Activated CD8-positive, alpha-beta T cell treated with anti-CD3 and anti-CD28 coated beads, Interleukin-2, amount 10 ng/mL, durations not matched to agents 7 days and 5 days (primary cell): ENCODE results near the gene PPP6R2. TPM values are rescaled to one million over a fixed set of nuclear protein-coding genes. Genes with fewer than 3 reads are reported as not detected.

Experiments
- ATAC-seq: fragments of 150-1000 bp; cut with Tn5 transposase; one replicate; pipeline ENCODE4 v1.10.0; 2021; ENCODE audit warnings: moderate library complexity
- CTCF ChIA-PET: fragments of 350-600 bp; sonication (Branson Sonifier 250); formaldehyde crosslinking; loops from one replicate; lab custom pipeline; 2021; ENCODE audit warnings: antibody characterized with exemption; lab: Charles Lee
- POLR2A ChIA-PET: fragments of 350-600 bp; sonication (Branson Sonifier 250); formaldehyde crosslinking; loops from one replicate; lab custom pipeline; 2021; ENCODE audit warnings: antibody characterized with exemption; lab: Charles Lee
- DNase-seq: peaks from one replicate; pipeline ENCODE4 v3.0.0-alpha.2; 2020
- H3K27ac Mint-ChIP-seq: one replicate; pipeline ENCODE4 v1.8.0; 2021; ENCODE audit warnings: mild to moderate bottlenecking, mixed read lengths
- H3K27me3 Mint-ChIP-seq: one replicate; pipeline ENCODE4 v1.8.0; 2021; ENCODE audit warnings: low read depth, mixed read lengths
- H3K36me3 Mint-ChIP-seq: one replicate; pipeline ENCODE4 v1.8.0; 2021; ENCODE audit warnings: low read depth, mixed read lengths
- H3K4me1 Mint-ChIP-seq: one replicate; pipeline ENCODE4 v1.8.0; 2021; ENCODE audit warnings: low read depth, mixed read lengths
- H3K4me3 Mint-ChIP-seq: one replicate; pipeline ENCODE4 v1.8.0; 2021; ENCODE audit warnings: mild to moderate bottlenecking, mixed read lengths
- H3K9me3 Mint-ChIP-seq: one replicate; pipeline ENCODE4 v1.8.0; 2022; ENCODE audit warnings: mixed read lengths; ENCODE audit not compliant: insufficient read depth
- total RNA-seq, 2 experiments: library from RNA; stranded (reverse); gene quantifications; one replicate each; pipeline ENCODE4 v1.2.3, GENCODE V29; 2021

The PPP6R2 gene
- total RNA-seq, result 10 to 100 TPM; 62.1 to 64.9 TPM

DNA sequence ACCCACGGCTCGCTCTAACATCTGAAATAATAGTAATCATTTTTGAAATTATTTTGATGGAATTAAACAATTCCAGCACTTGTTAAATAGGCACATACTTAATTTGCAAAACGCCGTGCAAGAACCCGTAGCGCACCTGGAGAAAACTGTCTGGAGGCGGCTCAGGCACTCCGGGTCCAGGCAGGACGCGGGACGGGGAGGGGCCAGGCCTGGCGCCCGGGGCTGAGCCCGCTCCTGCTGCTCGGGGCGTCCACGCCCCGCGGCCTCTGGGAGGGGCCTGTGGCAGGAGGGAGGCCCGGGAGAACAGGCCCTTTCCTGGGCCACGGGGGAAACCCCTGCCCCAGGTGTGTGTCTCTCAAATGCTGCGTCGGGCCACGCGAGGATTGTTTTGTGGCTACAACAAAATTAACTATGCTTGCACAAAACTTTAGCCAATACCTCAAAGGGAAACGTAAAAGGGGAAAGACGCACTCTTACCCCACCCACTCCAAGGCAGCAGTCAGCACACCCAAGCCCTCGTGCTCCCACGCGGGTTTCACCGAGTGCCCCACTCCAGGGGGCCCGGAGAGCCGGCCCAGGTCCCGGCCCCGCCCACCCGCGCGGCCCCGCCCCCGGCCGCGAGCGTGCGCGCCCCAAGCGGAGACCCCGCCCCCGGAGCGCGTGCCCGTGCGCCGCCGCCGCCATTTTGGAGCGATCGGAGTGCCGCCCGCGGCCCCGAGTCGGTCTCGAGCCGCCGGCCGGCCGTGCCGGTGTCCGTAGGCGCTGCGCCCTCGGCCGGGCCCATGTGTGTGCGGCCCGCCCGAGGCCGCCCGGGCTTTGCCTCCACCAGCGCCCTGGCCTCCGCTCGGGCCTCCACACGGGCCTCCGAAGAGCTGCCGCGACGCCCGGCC lies at the start of gene PPP6R2:
Gene PPP6R2, plus strand, starts transcription at position 677 of the 890 bp plus-strand sequence. CDS start 50,582 bp downstream, outside the sequence.
- POLR2A ChIA-PET, result interaction anchor here (0.6 to 1.5 kb wide), 8 partner anchors 18 to 235 kb away, joined by 3 to 6 read pairs (median 5); partner anchors contain the start of gene TUBGCP6
- DNase-seq, result peak; percentile 86
- Mint-ChIP-seq H3K4me1 (peaks cover 16% of the 10 kb centered on the region), H3K36me3 (no peaks in the 10 kb centered on the region), H3K27me3 (no peaks in the 10 kb centered on the region), H3K9me3 (no peaks in the 10 kb centered on the region), H3K27ac (peak within 1 kb of the TSS; percentile 89), H3K4me3 (peak within 1 kb of the TSS; percentile 80)
- ATAC-seq, result peak; percentile 79
- CTCF ChIA-PET, result interaction anchor here (1.0 to 2.7 kb wide), 21 partner anchors 9 to 278 kb away, joined by 3 to 35 read pairs (median 8); partner anchors contain the start of genes DENND6B, HDAC10 and SCO2

DNA sequence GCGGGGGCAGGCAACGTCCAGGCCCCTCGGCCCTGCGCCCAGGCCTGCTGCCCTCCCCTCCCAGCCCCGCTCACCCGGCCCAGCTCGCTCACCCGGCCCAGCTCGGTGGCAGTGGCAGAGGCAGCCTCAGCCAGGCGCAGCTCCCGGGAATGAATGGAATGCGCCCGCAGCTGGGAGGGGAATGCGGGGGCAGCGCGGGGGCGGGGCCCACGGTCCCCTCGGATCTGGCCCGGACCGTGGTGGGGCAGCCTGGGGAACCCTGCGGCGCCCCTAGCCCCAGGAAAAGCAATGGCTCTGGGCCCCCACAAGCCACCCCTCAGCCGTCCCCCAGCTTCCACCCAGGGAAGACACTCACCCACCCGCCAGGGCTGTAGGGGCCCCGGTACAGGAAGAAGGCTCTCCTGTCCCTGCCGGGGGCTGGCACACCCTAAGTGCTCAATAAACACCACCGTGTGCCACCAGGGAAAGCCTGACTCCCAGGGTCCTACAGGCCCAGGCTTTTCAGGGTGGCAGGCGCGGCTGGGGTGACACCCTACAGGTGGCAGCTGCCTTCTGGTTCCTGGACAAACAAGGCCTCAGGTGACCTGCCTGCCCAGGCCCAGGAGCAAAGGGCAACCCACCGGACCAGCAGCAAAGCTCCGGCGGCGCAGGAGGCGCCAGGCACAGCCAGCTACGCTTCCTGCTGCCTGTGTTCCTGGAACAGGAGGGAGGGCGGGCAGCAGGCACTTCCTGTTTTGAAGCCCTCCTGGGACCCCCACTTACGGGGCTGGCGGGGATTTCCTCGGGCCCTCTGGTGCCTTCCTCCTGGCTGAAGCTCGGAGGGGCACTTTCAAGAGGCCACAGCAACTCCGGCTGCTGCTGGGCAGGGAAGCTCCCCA lies 49.4 kb upstream of the PPP6R2 start:
- peaks cover 25% of the 10 kb centered on the region for H3K4me1 Mint-ChIP-seq
- CTCF ChIA-PET, result interaction anchor here (0.6 to 2.8 kb wide), 10 partner anchors 10 to 329 kb away, joined by 3 to 19 read pairs (median 4); partner anchors contain the start of gene DENND6B
- DNase-seq (peak; percentile 42), ATAC-seq (peak; percentile 54)
- POLR2A ChIA-PET, result interaction anchor here (0.5 to 2.8 kb wide), 9 partner anchors 10 to 331 kb away, joined by 3 to 23 read pairs (median 4); partner anchors contain the start of gene PLXNB2
- no peaks in the 10 kb centered on the region for H3K9me3 Mint-ChIP-seq
- peaks cover 3% of the 10 kb centered on the region for H3K36me3 Mint-ChIP-seq
- H3K4me3 Mint-ChIP-seq, result peak overlapping the region; percentile 66
- H3K27ac Mint-ChIP-seq, result peak overlapping the region; percentile 81
- no peaks in the 10 kb centered on the region for H3K27me3 Mint-ChIP-seq

GRCh38 chr22:50294319-50294656 lies 48.8 kb upstream of the PPP6R2 start:
- DNase-seq, result no peak
- H3K9me3 Mint-ChIP-seq, result no peaks in the 10 kb centered on the region
- H3K4me3 Mint-ChIP-seq, result peak overlapping the region; percentile 66
- peaks cover 25% of the 10 kb centered on the region for H3K4me1 Mint-ChIP-seq
- ChIA-PET CTCF (interaction anchor here (1.1 to 2.8 kb wide), 8 partner anchors 11 to 329 kb away, joined by 3 to 19 read pairs (median 5); partner anchors contain the start of gene DENND6B), POLR2A (interaction anchor here (0.9 to 2.8 kb wide), 7 partner anchors 9 to 327 kb away, joined by 3 to 23 read pairs (median 6); partner anchors contain the start of gene PLXNB2)
- H3K27ac Mint-ChIP-seq, result peak overlapping the region; percentile 81
- no peaks in the 10 kb centered on the region for H3K27me3 Mint-ChIP-seq
- peaks cover 3% of the 10 kb centered on the region for H3K36me3 Mint-ChIP-seq
- no peak for ATAC-seq

- CTCF ChIA-PET, result interaction anchor here (1.1 kb wide), 1 partner anchor 21 kb away, joined by 5 read pairs; no protein-coding TSS in a partner anchor
- no peaks in the 10 kb centered on the region for H3K9me3 Mint-ChIP-seq
- H3K4me1 Mint-ChIP-seq, result peaks cover 20% of the 10 kb centered on the region
- H3K4me3 Mint-ChIP-seq, result no peak overlapping the region
- no peak for ATAC-seq
- peaks cover 3% of the 10 kb centered on the region for H3K36me3 Mint-ChIP-seq
- DNase-seq, result no peak
- no peak overlapping the region for H3K27ac Mint-ChIP-seq
- no peaks in the 10 kb centered on the region for H3K27me3 Mint-ChIP-seq
- POLR2A ChIA-PET, result interaction anchor here (0.8 kb wide), 1 partner anchor 8 kb away, joined by 3 read pairs; no protein-coding TSS in a partner anchor
These were observed 46.3 kb upstream of the PPP6R2 start for GRCh38 chr22:50296658-50297490.

DNA sequence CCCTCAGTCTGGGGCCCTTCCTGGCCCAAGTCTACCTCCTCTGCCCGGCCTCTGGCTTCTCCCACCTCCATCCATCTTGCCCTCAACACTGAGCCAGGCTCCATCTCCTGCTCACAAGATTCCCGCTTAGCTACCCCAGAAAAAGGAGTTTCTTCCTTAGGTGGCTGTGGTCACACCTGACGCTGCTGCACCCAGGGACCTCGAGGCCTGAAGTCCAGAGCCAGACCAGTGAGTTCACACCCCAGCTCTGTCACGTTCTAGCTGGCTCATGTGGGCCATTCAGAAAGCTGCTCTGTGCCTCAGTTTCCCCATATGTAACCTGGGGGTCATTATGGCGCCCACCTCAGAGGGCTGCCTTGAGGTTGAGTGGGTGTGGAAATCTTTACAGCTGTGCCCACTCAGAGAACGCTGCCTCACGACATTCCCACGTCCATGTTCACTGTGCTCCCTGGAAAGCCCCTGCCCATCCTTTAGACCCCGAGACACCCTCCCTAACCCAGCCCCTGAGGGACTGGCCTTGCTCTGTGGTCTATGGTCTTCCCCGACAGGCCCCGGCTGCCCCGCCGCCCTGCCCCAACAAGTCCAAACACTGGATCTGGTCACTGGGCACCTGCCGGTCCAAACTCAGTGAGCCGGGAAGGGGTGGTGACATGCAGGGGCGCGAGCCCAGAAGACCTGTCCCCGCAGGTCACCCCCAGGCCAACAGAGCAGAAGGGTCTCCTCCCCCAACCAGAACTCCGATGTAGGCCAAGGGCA lies 45.4 kb upstream of the PPP6R2 start:
- ATAC-seq (no peak), DNase-seq (no peak)
- Mint-ChIP-seq H3K4me1 (peaks cover 14% of the 10 kb centered on the region), H3K27me3 (no peaks in the 10 kb centered on the region), H3K36me3 (peaks cover under 1% of the 10 kb centered on the region), H3K4me3 (no peak overlapping the region), H3K9me3 (no peaks in the 10 kb centered on the region), H3K27ac (no peak overlapping the region)
- POLR2A ChIA-PET, result no interaction called here
- CTCF ChIA-PET, result interaction anchor here (1.1 kb wide), 1 partner anchor 21 kb away, joined by 3 read pairs; no protein-coding TSS in a partner anchor

DNA sequence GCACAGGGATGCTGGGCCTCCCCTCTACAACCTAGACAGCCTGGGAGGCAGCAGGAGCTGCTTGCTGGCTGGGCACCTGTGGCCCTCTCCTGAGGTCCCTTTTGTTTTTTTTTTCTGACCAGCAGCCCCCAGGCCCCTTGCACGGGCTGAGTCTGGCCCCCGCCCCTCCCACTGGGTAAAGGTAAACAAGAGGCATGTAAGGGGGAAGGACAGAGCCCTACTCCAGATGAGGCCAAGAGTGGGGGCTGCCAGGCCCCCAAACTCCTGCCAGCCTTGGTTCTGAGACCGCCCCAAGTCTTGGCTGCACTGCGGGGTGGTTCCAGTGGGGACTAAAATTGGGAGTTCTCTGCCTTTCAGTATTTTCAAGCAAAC lies 44.9 kb upstream of the PPP6R2 start:
- Mint-ChIP-seq H3K4me1 (peaks cover 16% of the 10 kb centered on the region), H3K36me3 (no peaks in the 10 kb centered on the region)

GRCh38 chr22:50298937-50299784 lies 44.0 kb upstream of the PPP6R2 start:
- H3K36me3 Mint-ChIP-seq, result no peaks in the 10 kb centered on the region
- ChIA-PET CTCF (interaction anchor here (1.1 kb wide), 1 partner anchor 22 kb away, joined by 3 read pairs; no protein-coding TSS in a partner anchor), POLR2A (interaction anchor here (1.0 kb wide), 1 partner anchor 15 kb away, joined by 3 read pairs; no protein-coding TSS in a partner anchor)
- no peak overlapping the region for H3K27ac Mint-ChIP-seq
- peaks cover 19% of the 10 kb centered on the region for H3K4me1 Mint-ChIP-seq
- no peak overlapping the region for H3K4me3 Mint-ChIP-seq
- ATAC-seq (no peak), DNase-seq (no peak)
- H3K27me3 Mint-ChIP-seq, result no peaks in the 10 kb centered on the region
- H3K9me3 Mint-ChIP-seq, result no peaks in the 10 kb centered on the region

More for the DNA sequence above, 44.9 kb upstream of the PPP6R2 start:
- no peaks in the 10 kb centered on the region for H3K27me3 Mint-ChIP-seq
- H3K4me3 Mint-ChIP-seq, result no peak overlapping the region
- DNase-seq (no peak), ATAC-seq (no peak)
- POLR2A ChIA-PET, result no interaction called here
- CTCF ChIA-PET, result interaction anchor here (1.1 kb wide), 1 partner anchor 22 kb away, joined by 3 read pairs; no protein-coding TSS in a partner anchor
- H3K9me3 Mint-ChIP-seq, result no peaks in the 10 kb centered on the region
- H3K27ac Mint-ChIP-seq, result no peak overlapping the region

DNA sequence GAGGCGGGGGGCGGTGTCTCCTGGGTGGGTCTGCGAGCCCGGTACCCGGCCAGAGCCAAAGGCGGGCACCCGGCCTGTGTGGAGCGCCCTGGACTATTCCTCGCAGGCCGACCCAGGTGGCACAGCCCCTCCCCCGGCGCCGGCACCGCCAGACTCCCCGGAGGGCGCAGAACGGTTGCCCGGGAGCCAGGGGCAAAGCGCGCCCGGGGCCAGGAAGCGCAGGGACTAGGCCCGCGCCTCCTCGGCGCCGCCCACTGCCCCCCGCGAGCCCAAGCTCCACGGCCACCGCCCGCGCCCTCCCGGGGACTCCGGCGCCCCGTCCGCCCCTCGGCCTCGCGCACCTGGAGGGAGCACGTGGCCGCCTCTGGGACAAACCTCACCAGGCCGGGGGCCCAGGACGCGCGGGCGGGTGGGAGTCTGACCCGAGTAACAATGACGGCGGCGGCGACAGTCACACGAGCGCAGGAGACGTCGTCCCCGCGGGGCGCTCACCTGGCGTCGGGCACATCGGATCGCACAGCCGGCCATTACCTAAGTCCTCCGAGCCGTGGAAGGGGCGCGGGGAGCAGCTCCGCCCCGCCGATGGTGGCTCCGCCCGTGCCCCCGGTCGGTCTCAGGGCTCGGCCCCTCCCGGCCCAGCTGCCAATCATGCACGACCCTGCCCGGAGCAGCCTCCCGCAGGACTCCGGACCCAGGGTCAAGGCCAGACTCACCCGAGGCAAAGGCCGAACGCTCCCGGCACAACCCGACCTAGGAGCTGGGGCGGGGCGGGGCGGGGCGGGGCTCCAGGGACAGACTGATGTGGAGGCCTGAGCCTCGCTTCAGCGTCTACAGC lies 43.1 kb upstream of the PPP6R2 start:
- H3K4me1 Mint-ChIP-seq, result peaks cover 21% of the 10 kb centered on the region
- H3K36me3 Mint-ChIP-seq, result no peaks in the 10 kb centered on the region
- ChIA-PET POLR2A (interaction anchor here (1.0 kb wide), 1 partner anchor 14 kb away, joined by 3 read pairs; no protein-coding TSS in a partner anchor), CTCF (no interaction called here)
- H3K4me3 Mint-ChIP-seq, result no peak overlapping the region
- no peaks in the 10 kb centered on the region for H3K9me3 Mint-ChIP-seq
- H3K27me3 Mint-ChIP-seq, result no peaks in the 10 kb centered on the region
- no peak overlapping the region for H3K27ac Mint-ChIP-seq
- DNase-seq (no peak), ATAC-seq (no peak)
